ENCODE measurements around the gene IZUMO1.

Gene IZUMO1

GRCh38 chr19:48777720-48778119 is 31.0 kb upstream of the IZUMO1 start:
- no peak for ATAC-seq
- no peak for TF ChIP-seq ZNF565 (CRISPR knock-in tag; conservative IDR thresholded peaks at IDR 0.05; ENCODE audit: low read depth)
- TF ChIP-seq ZFP30 (CRISPR knock-in tag; IDR thresholded peaks at IDR 0.05), result no peak

- TF ChIP-seq CSDC2 (CRISPR knock-in tag; IDR thresholded peaks at IDR 0.05) (no peak), ARNTL (CRISPR knock-in tag; IDR thresholded peaks at IDR 0.05; ENCODE audit: borderline replicate concordance, low read depth) (no peak), ISL1 (CRISPR knock-in tag; IDR thresholded peaks at IDR 0.05) (no peak), TSHZ2 (CRISPR knock-in tag; IDR thresholded peaks at IDR 0.05) (no peak), ESRRG (CRISPR knock-in tag; IDR thresholded peaks at IDR 0.05) (no peak), RARB (CRISPR knock-in tag; IDR thresholded peaks at IDR 0.05) (no peak), POU6F1 (CRISPR knock-in tag; IDR thresholded peaks at IDR 0.05; ENCODE audit: borderline replicate concordance, low read depth) (no peak), PATZ1 (CRISPR knock-in tag; IDR thresholded peaks at IDR 0.05; ENCODE audit: borderline replicate concordance) (no peak), TCF4 (CRISPR knock-in tag; IDR thresholded peaks at IDR 0.05; ENCODE audit: borderline replicate concordance) (no peak)
Observed at GRCh38 chr19:48777139-48777538, 30.4 kb upstream of the IZUMO1 start.

GRCh38 chr19:48772503-48772953 is 25.8 kb upstream of the IZUMO1 start:
- TF ChIP-seq ZNF565 (CRISPR knock-in tag; conservative IDR thresholded peaks at IDR 0.05; ENCODE audit: low read depth) (no peak), BACH2 (CRISPR knock-in tag; IDR thresholded peaks at IDR 0.05; ENCODE audit: borderline replicate concordance) (no peak), TCF4 (CRISPR knock-in tag; IDR thresholded peaks at IDR 0.05; ENCODE audit: borderline replicate concordance) (no peak), PPARA (CRISPR knock-in tag; IDR thresholded peaks at IDR 0.05; ENCODE audit: borderline replicate concordance) (no peak), ESRRG (CRISPR knock-in tag; IDR thresholded peaks at IDR 0.05) (no peak), CSDC2 (CRISPR knock-in tag; IDR thresholded peaks at IDR 0.05) (no peak), ISL1 (CRISPR knock-in tag; IDR thresholded peaks at IDR 0.05) (no peak)
- no peak for ATAC-seq

More at GRCh38 chr19:48777139-48777538, 30.4 kb upstream of the IZUMO1 start:
- no peak for ATAC-seq

- ATAC-seq, result no peak
- TF ChIP-seq ZC3H10 (CRISPR knock-in tag; IDR thresholded peaks at IDR 0.05) (no peak), PPARA (CRISPR knock-in tag; IDR thresholded peaks at IDR 0.05; ENCODE audit: borderline replicate concordance) (no peak), RARB (CRISPR knock-in tag; IDR thresholded peaks at IDR 0.05) (no peak), ZNF8 (CRISPR knock-in tag; IDR thresholded peaks at IDR 0.05) (no peak), ZFP3 (CRISPR knock-in tag; IDR thresholded peaks at IDR 0.05) (no peak), ARNTL (CRISPR knock-in tag; IDR thresholded peaks at IDR 0.05; ENCODE audit: borderline replicate concordance, low read depth) (no peak), BACH2 (CRISPR knock-in tag; IDR thresholded peaks at IDR 0.05; ENCODE audit: borderline replicate concordance) (no peak), ZFP30 (CRISPR knock-in tag; IDR thresholded peaks at IDR 0.05) (no peak), ISL1 (CRISPR knock-in tag; IDR thresholded peaks at IDR 0.05) (no peak), PATZ1 (CRISPR knock-in tag; IDR thresholded peaks at IDR 0.05; ENCODE audit: borderline replicate concordance) (no peak), ZNF70 (CRISPR knock-in tag; IDR thresholded peaks at IDR 0.05) (no peak), OSR1 (CRISPR knock-in tag; IDR thresholded peaks at IDR 0.05) (no peak), CSDC2 (CRISPR knock-in tag; IDR thresholded peaks at IDR 0.05) (no peak), CREB5 (CRISPR knock-in tag; IDR thresholded peaks at IDR 0.05; ENCODE audit: low read depth) (no peak), GLIS3 (CRISPR knock-in tag; IDR thresholded peaks at IDR 0.05) (no peak), TOX (CRISPR knock-in tag; IDR thresholded peaks at IDR 0.05; ENCODE audit: borderline replicate concordance) (no peak), TCF4 (CRISPR knock-in tag; IDR thresholded peaks at IDR 0.05; ENCODE audit: borderline replicate concordance) (no peak), ZNF565 (CRISPR knock-in tag; conservative IDR thresholded peaks at IDR 0.05; ENCODE audit: low read depth) (no peak), CSRNP3 (CRISPR knock-in tag; IDR thresholded peaks at IDR 0.05) (no peak)
Observed at GRCh38 chr19:48770734-48771472, 24.2 kb upstream of the IZUMO1 start.

Data from SK-N-SH treated with all-trans-retinoic acid at 6 μM for 48 hours (cell line).